Smooth muscle cell (in vitro differentiated cells): ENCODE data around the gene ZNF697. TPM values are rescaled to one million over a fixed set of nuclear protein-coding genes. Genes with fewer than 3 reads are reported as not detected.
"Not testable (repeated sequence)": the region's sequence is repeated elsewhere in the genome, so short reads cannot be mapped to it uniquely, and the experiment has no call there.

Source experiments
- DNase-seq: peaks from one replicate; lab custom pipeline; 2025; ENCODE audit not compliant: unreplicated experiment; lab: John Stamatoyannopoulos, UW
- H2AFZ ChIP-seq: fragments of 200-600 bp; sonication (generic); 2 replicates; pipeline ENCODE4 v1.6.0; 2016; ENCODE audit warnings: antibody characterized with exemption, low read depth, mild to moderate bottlenecking
- H3F3A ChIP-seq: fragments of 200-600 bp; sonication (generic); 2 replicates; pipeline ENCODE4 v1.6.0; 2017; ENCODE audit warnings: antibody characterized with exemption, low read depth
- H3K27ac ChIP-seq: fragments of 200-600 bp; sonication (generic); 2 replicates; pipeline ENCODE4 v1.5.1; 2016; ENCODE audit warnings: low read depth, mild to moderate bottlenecking
- H3K27me3 ChIP-seq: fragments of 200-600 bp; sonication (generic); 2 replicates; pipeline ENCODE4 v1.6.1; 2016; ENCODE audit warnings: low read depth, mild to moderate bottlenecking
- H3K36me3 ChIP-seq: fragments of 200-600 bp; sonication (generic); 2 replicates; pipeline ENCODE4 v1.5.1; 2016; ENCODE audit warnings: low read depth
- H3K4me1 ChIP-seq: fragments of 200-600 bp; sonication (generic); 2 replicates; pipeline ENCODE4 v1.5.1; 2016; ENCODE audit warnings: low read depth
- H3K4me2 ChIP-seq: fragments of 200-600 bp; sonication (generic); 2 replicates; pipeline ENCODE4 v1.6.0; 2016; ENCODE audit warnings: mild to moderate bottlenecking
- H3K4me3 ChIP-seq: fragments of 200-600 bp; sonication (generic); 2 replicates; pipeline ENCODE4 v1.5.1; 2016; ENCODE audit warnings: mild to moderate bottlenecking
- H3K79me2 ChIP-seq: fragments of 200-600 bp; sonication (generic); 2 replicates; pipeline ENCODE4 v1.6.0; 2016; ENCODE audit warnings: low read depth, mild to moderate bottlenecking
- H3K9ac ChIP-seq: fragments of 200-600 bp; sonication (generic); 2 replicates; pipeline ENCODE4 v1.6.0; 2016; ENCODE audit warnings: low read depth
- H3K9me3 ChIP-seq: fragments of 200-600 bp; sonication (generic); replicated peaks from 2 replicates; pipeline ENCODE4 v1.5.1; 2016; ENCODE audit warnings: low read depth
- H4K20me1 ChIP-seq: fragments of 200-600 bp; sonication (generic); 2 replicates; pipeline ENCODE4 v1.6.0; 2016; ENCODE audit warnings: low read depth
- WGBS: methylation state at CpG from one replicate; pipeline ENCODE4 v1.1.7; 2016; ENCODE audit warnings: low lambda C conversion rate; 5-methylcytosine and 5-hydroxymethylcytosine counted together
- polyA plus RNA-seq: library from polyadenylated mRNA; unstranded; fragments of >200 nt; fragmentation: Nextera tagmentation; extraction: Ambion mirVana; gene quantifications from 2 replicates; pipeline ENCODE4 v1.2.1, GENCODE V29; 2016
- total RNA-seq: library from RNA; depleted of rRNA; stranded (reverse); fragments of >200 nt; gene quantifications from 2 replicates; pipeline ENCODE4 v1.2.3, GENCODE V29; 2014
- TF ChIP-seq, protein P1 (sequence below): fragments of 200-600 bp; sonication (generic); IDR thresholded peaks from 2 replicates; pipeline ENCODE4 v1.5.1; 2017; ENCODE audit warnings: borderline replicate concordance, mild to moderate bottlenecking, antibody characterized with exemption; ENCODE audit not compliant: insufficient read depth, poor library complexity, severe bottlenecking

The ZNF697 gene
- total and polyA plus RNA-seq, 2 experiments from 2014 or later = 2.2 to 18.5 TPM

- WGBS = 97% methylated on average over 67 of the region's 67 CpGs
- Histone ChIP-seq H3K4me1 (no peaks in the 10 kb centered on the region), H3K27me3 (no peaks in the 10 kb centered on the region), H3K79me2 (peaks cover 34% of the 10 kb centered on the region), H3K9me3 (no peaks in the 10 kb centered on the region), H3K9ac (no peak overlapping the region), H4K20me1 (peaks cover 74% of the 10 kb centered on the region), H3F3A (no peaks in the 10 kb centered on the region), H3K36me3 (no peaks in the 10 kb centered on the region), H3K4me3 (no peak overlapping the region), H3K4me2 (no peak overlapping the region), H2AFZ (no peak overlapping the region), H3K27ac (no peak overlapping the region)
- TF ChIP-seq, protein P1, sequence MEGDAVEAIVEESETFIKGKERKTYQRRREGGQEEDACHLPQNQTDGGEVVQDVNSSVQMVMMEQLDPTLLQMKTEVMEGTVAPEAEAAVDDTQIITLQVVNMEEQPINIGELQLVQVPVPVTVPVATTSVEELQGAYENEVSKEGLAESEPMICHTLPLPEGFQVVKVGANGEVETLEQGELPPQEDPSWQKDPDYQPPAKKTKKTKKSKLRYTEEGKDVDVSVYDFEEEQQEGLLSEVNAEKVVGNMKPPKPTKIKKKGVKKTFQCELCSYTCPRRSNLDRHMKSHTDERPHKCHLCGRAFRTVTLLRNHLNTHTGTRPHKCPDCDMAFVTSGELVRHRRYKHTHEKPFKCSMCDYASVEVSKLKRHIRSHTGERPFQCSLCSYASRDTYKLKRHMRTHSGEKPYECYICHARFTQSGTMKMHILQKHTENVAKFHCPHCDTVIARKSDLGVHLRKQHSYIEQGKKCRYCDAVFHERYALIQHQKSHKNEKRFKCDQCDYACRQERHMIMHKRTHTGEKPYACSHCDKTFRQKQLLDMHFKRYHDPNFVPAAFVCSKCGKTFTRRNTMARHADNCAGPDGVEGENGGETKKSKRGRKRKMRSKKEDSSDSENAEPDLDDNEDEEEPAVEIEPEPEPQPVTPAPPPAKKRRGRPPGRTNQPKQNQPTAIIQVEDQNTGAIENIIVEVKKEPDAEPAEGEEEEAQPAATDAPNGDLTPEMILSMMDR = no peak
- DNase-seq = no peak
Observed at GRCh38 chr1:119622311-119623192, 25.5 kb downstream of the ZNF697 start.

GRCh38 chr1:119621705-119622104 is 26.4 kb downstream of the ZNF697 start:
- TF ChIP-seq, protein P1 = no peak
- Histone ChIP-seq H3K9me3 (no peaks in the 10 kb centered on the region), H2AFZ (no peak overlapping the region), H3K4me1 (no peaks in the 10 kb centered on the region), H3K36me3 (no peaks in the 10 kb centered on the region), H3F3A (no peaks in the 10 kb centered on the region), H3K4me3 (no peak overlapping the region), H3K4me2 (no peak overlapping the region), H3K27ac (no peak overlapping the region), H3K9ac (no peak overlapping the region), H3K27me3 (no peaks in the 10 kb centered on the region), H3K79me2 (peaks cover 25% of the 10 kb centered on the region), H4K20me1 (peaks cover 72% of the 10 kb centered on the region)
- WGBS = 96% methylated on average over 4 of the region's 4 CpGs
- no peak for DNase-seq

- H3K9me3 ChIP-seq = no peaks in the 10 kb centered on the region
- no peak for DNase-seq
- no peaks in the 10 kb centered on the region for H3K36me3 ChIP-seq
- no peak overlapping the region for H3K9ac ChIP-seq
- H4K20me1 ChIP-seq = peaks cover 50% of the 10 kb centered on the region
- H3K27ac ChIP-seq = no peak overlapping the region
- peaks cover 7% of the 10 kb centered on the region for H3K79me2 ChIP-seq
- no peak overlapping the region for H3K4me3 ChIP-seq
- no peak overlapping the region for H2AFZ ChIP-seq
- H3K4me1 ChIP-seq = no peaks in the 10 kb centered on the region
- H3K4me2 ChIP-seq = no peak overlapping the region
- TF ChIP-seq, protein P1 = no peak
- 79% methylated on average over 5 of the region's 5 CpGs for WGBS
- no peaks in the 10 kb centered on the region for H3F3A ChIP-seq
- no peaks in the 10 kb centered on the region for H3K27me3 ChIP-seq
Observed at GRCh38 chr1:119617751-119618691, 30.0 kb downstream of the ZNF697 start.

DNA sequence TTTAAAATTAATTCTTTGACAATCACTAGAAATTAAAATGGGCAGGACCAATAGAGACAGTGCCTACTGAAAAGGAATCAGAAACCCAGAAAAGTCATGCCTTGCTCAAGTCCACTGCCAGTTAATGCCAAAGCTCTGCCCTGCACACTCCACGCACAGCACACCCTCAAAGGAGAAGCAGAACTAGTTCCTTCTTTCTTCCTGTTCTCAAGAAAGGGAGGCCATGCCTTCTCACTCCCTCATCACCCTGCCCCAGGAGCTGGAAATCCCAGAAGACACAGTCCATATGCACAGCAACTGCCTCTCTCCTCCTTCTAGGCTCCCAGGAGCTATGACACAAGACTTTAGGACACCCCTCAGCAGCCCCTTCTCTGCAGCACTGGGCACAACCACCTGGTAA is 31.3 kb downstream of the ZNF697 start:
- not testable (repeated sequence) for DNase-seq, H2AFZ ChIP-seq, H3K79me2 ChIP-seq, H3K4me3 ChIP-seq, H3K4me1 ChIP-seq, H3K9me3 ChIP-seq, H3K9ac ChIP-seq, H3K4me2 ChIP-seq, H3F3A ChIP-seq, H3K27me3 ChIP-seq, H3K27ac ChIP-seq, H3K36me3 ChIP-seq
- WGBS = 92% methylated on average over 1 of the region's 1 CpG
- peaks cover 41% of the 10 kb centered on the region for H4K20me1 ChIP-seq

GRCh38 chr1:119615100-119615499 is 33.0 kb downstream of the ZNF697 start:
- H3K79me2 ChIP-seq, H3K27ac ChIP-seq, H3K27me3 ChIP-seq, H3K9me3 ChIP-seq, DNase-seq, H3K4me1 ChIP-seq, H3K4me3 ChIP-seq, H3K36me3 ChIP-seq, H3K9ac ChIP-seq, H3K4me2 ChIP-seq, H2AFZ ChIP-seq, H3F3A ChIP-seq: not testable (repeated sequence)
- 85% methylated on average over 7 of the region's 7 CpGs for WGBS
- peaks cover 25% of the 10 kb centered on the region for H4K20me1 ChIP-seq
